Measurements from ENCODE around the gene ELF5.

The ELF5 gene

DNA sequence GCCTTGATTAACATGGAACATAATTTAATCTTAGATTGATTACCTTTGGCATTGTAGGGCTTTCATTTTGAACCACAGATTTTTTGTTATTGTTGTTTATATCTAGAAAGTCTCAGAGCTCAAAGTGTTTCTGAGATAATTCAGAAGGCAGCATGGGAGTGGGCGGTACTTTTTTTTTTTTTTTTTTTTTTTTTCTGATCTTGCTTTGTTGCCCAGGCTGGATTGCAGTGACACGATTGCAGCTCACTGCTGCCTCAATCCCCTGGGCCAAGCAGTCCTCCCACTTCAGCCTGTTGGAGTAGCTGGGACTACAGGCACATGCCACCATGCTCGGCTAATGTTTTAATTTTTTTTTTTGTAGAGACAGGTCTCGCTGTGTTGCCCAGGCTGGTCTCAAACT is 53.3 kb downstream of the ELF5 start:
- H3K4me3 ChIP-seq (ENCODE audit: low read depth, low read length, poor library complexity, severe bottlenecking): no peak overlapping the region
- no peaks in the 10 kb centered on the region for H3K9me2 ChIP-seq (ENCODE audit: low read depth, low read length)
- no peaks in the 10 kb centered on the region for H3K79me2 ChIP-seq (ENCODE audit: insufficient read depth, low read length)
- H3K9ac ChIP-seq (ENCODE audit: low read length): no peak overlapping the region
- no peaks in the 10 kb centered on the region for H4K20me1 ChIP-seq (ENCODE audit: insufficient read depth, low read length)
- no peak overlapping the region for H3K4me2 ChIP-seq (ENCODE audit: low read length)
- TF ChIP-seq, protein P1, sequence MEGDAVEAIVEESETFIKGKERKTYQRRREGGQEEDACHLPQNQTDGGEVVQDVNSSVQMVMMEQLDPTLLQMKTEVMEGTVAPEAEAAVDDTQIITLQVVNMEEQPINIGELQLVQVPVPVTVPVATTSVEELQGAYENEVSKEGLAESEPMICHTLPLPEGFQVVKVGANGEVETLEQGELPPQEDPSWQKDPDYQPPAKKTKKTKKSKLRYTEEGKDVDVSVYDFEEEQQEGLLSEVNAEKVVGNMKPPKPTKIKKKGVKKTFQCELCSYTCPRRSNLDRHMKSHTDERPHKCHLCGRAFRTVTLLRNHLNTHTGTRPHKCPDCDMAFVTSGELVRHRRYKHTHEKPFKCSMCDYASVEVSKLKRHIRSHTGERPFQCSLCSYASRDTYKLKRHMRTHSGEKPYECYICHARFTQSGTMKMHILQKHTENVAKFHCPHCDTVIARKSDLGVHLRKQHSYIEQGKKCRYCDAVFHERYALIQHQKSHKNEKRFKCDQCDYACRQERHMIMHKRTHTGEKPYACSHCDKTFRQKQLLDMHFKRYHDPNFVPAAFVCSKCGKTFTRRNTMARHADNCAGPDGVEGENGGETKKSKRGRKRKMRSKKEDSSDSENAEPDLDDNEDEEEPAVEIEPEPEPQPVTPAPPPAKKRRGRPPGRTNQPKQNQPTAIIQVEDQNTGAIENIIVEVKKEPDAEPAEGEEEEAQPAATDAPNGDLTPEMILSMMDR (IDR thresholded peaks at IDR 0.05; ENCODE audit: low read length): no peak
- H3K4me1 ChIP-seq (ENCODE audit: insufficient read depth, low read length, severe bottlenecking): no peaks in the 10 kb centered on the region
- H3K27ac ChIP-seq (ENCODE audit: low read depth, low read length, poor library complexity, severe bottlenecking): no peak overlapping the region
- H2AFZ ChIP-seq (ENCODE audit: low read length): no peak overlapping the region
- 0 out of 2 replicates have a peak, but pooled peaks cover under 1% of the 10 kb centered on the region for H3K9me3 ChIP-seq (ENCODE audit: low read length)
- H3K27me3 ChIP-seq (ENCODE audit: insufficient read depth, low read length): no peaks in the 10 kb centered on the region
- no peaks in the 10 kb centered on the region for H3F3A ChIP-seq (ENCODE audit: insufficient read depth, low read length)
- peaks cover 86% of the 10 kb centered on the region for H3K36me3 ChIP-seq (ENCODE audit: insufficient read depth, low read length)

DNA sequence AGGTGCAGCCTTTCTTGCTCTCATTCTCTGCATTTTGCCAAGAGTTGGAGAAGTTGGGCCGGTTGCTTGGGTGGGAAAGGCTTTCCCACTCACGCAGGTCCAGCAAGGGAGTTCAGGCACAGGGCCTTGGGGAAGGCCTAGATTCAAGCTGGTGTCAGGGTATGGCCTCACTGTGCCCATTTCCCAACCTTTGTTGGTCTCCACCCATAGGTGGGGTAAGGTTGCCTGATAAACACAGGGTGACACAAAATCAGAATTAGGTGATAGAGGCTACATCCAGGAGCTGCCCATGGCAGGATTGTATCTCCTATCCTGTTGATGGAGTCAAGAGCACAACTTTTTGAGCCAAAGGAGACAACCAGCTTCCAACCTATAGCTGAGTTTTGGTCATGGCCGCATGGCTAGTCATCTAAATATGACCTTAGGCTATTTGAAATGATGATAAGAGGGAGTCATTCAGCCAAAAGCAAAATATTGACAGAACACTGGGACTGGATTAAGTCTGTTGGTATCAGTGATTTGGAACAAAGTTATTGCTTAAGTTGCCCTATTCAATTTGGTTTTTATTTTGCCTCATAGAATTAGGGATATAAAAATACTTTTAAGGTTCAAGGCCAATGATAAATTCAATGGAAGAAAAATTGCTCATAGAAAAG is 54.0 kb downstream of the ELF5 start:
- Histone ChIP-seq H3K4me1 (ENCODE audit: insufficient read depth, low read length, severe bottlenecking) (no peaks in the 10 kb centered on the region), H3K9me3 (ENCODE audit: low read length) (no peaks in the 10 kb centered on the region), H3K27ac (ENCODE audit: low read depth, low read length, poor library complexity, severe bottlenecking) (no peak overlapping the region), H3K27me3 (ENCODE audit: insufficient read depth, low read length) (no peaks in the 10 kb centered on the region), H3K9ac (ENCODE audit: low read length) (no peak overlapping the region), H3K9me2 (ENCODE audit: low read depth, low read length) (no peaks in the 10 kb centered on the region), H2AFZ (ENCODE audit: low read length) (no peak overlapping the region), H4K20me1 (ENCODE audit: insufficient read depth, low read length) (no peaks in the 10 kb centered on the region), H3F3A (ENCODE audit: insufficient read depth, low read length) (no peaks in the 10 kb centered on the region), H3K79me2 (ENCODE audit: insufficient read depth, low read length) (no peaks in the 10 kb centered on the region), H3K4me2 (ENCODE audit: low read length) (no peak overlapping the region), H3K36me3 (ENCODE audit: insufficient read depth, low read length) (peaks cover 86% of the 10 kb centered on the region), H3K4me3 (ENCODE audit: low read depth, low read length, poor library complexity, severe bottlenecking) (no peak overlapping the region)
- no peak for TF ChIP-seq EZH2 (IDR thresholded peaks at IDR 0.05; ENCODE audit: borderline replicate concordance, low read length)

DNA sequence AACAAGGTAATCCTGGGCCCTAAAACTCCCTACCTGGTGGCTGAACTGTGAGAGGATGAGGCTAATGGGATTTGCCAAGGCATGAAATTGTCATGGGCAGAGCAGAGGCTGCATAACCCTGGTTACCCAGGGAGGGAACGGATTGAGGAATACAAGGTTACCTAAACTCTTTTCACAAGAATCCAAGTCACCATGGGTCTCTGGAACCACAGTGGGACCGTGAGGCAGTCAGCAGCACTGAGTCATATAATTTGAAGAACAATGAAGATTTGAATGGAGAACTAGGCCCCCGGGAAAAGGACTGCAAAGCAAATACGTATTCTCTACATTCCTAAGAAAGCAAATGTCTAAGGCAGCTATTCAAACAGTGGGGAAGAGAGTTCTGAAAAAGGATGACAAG is 55.1 kb downstream of the ELF5 start:
- Histone ChIP-seq H3K27me3 (ENCODE audit: insufficient read depth, low read length) (no peaks in the 10 kb centered on the region), H3K4me3 (ENCODE audit: low read depth, low read length, poor library complexity, severe bottlenecking) (no peak overlapping the region), H3K27ac (ENCODE audit: low read depth, low read length, poor library complexity, severe bottlenecking) (no peak overlapping the region), H3K79me2 (ENCODE audit: insufficient read depth, low read length) (no peaks in the 10 kb centered on the region), H3K36me3 (ENCODE audit: insufficient read depth, low read length) (peaks cover 86% of the 10 kb centered on the region), H3K4me2 (ENCODE audit: low read length) (no peak overlapping the region), H2AFZ (ENCODE audit: low read length) (no peak overlapping the region), H3K9me3 (ENCODE audit: low read length) (no peaks in the 10 kb centered on the region), H3F3A (ENCODE audit: insufficient read depth, low read length) (no peaks in the 10 kb centered on the region), H4K20me1 (ENCODE audit: insufficient read depth, low read length) (no peaks in the 10 kb centered on the region), H3K4me1 (ENCODE audit: insufficient read depth, low read length, severe bottlenecking) (no peaks in the 10 kb centered on the region), H3K9me2 (ENCODE audit: low read depth, low read length) (no peaks in the 10 kb centered on the region), H3K9ac (ENCODE audit: low read length) (no peak overlapping the region)
- TF ChIP-seq, protein P1 (IDR thresholded peaks at IDR 0.05; ENCODE audit: low read length): no peak
- no peak for TF ChIP-seq EZH2 (IDR thresholded peaks at IDR 0.05; ENCODE audit: borderline replicate concordance, low read length)

DNA sequence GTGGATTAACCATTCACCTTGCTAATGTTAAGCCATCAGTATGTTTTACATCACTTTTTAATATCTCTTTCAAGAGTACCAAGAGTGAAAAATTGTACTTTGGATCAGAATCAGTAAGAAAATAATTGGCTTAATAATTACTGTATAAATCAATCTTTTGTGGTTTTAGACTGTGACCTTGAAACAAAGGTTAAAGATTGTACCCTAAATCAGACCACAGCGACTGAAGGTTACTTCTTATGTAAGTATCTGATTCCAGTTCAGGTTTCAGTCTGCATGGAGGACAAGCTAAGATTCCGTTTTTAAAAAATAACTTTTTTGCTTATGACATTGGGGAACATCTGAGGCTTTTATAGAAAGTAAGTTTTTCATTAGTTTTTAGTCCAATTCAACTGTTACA is 56.0 kb downstream of the ELF5 start:
- no peaks in the 10 kb centered on the region for H3K27me3 ChIP-seq (ENCODE audit: insufficient read depth, low read length)
- H3K79me2 ChIP-seq (ENCODE audit: insufficient read depth, low read length): no peaks in the 10 kb centered on the region
- no peaks in the 10 kb centered on the region for H3K9me3 ChIP-seq (ENCODE audit: low read length)
- no peaks in the 10 kb centered on the region for H3K4me1 ChIP-seq (ENCODE audit: insufficient read depth, low read length, severe bottlenecking)
- H2AFZ ChIP-seq (ENCODE audit: low read length): no peak overlapping the region
- H3K9me2 ChIP-seq (ENCODE audit: low read depth, low read length): no peaks in the 10 kb centered on the region
- H3K9ac ChIP-seq (ENCODE audit: low read length): no peak overlapping the region
- no peak overlapping the region for H3K27ac ChIP-seq (ENCODE audit: low read depth, low read length, poor library complexity, severe bottlenecking)
- TF ChIP-seq EZH2 (IDR thresholded peaks at IDR 0.05; ENCODE audit: borderline replicate concordance, low read length): no peak
- TF ChIP-seq, protein P1 (IDR thresholded peaks at IDR 0.05; ENCODE audit: low read length): no peak
- H3K4me3 ChIP-seq (ENCODE audit: low read depth, low read length, poor library complexity, severe bottlenecking): no peak overlapping the region
- H3F3A ChIP-seq (ENCODE audit: insufficient read depth, low read length): no peaks in the 10 kb centered on the region
- H4K20me1 ChIP-seq (ENCODE audit: insufficient read depth, low read length): no peaks in the 10 kb centered on the region
- no peak overlapping the region for H3K4me2 ChIP-seq (ENCODE audit: low read length)
- peaks cover 87% of the 10 kb centered on the region for H3K36me3 ChIP-seq (ENCODE audit: insufficient read depth, low read length)

Measured in OCI-LY1 (cell line).